Gastrocnemius medialis (tissue), 4 donors: Measurements from ENCODE around the gene DOCK8. TPM values are rescaled to one million over a fixed set of nuclear protein-coding genes. Genes with fewer than 3 reads are reported as not detected.

Experiments used
- ATAC-seq, 2 donors: fragments of 150-250 bp; one replicate each; pipeline ENCODE4 v1.9.1; 2016
- DNase-seq, 2 donors: peaks; one replicate each; pipeline ENCODE4 v3.0.0-alpha.2; 2019
- H3K27ac ChIP-seq, 4 donors: fragments of 200-600 bp; sonication (generic); 1 replicate in 1 of 4; 2 replicates in 3 of 4; pipeline ENCODE4 v1.5.1; 2016 to 2018; ENCODE audit warnings: mild to moderate bottlenecking in 2 of 4, moderate library complexity in 1 of 4
- H3K27me3 ChIP-seq, 3 donors: fragments of 200-600 bp; sonication (generic) in 2 of 3; 1 replicate in 1 of 3; 2 replicates in 2 of 3; pipeline versions ENCODE4 v1.5.1 to v1.6.0; 2016 to 2019; ENCODE audit warnings: mild to moderate bottlenecking in 1 of 3, moderate library complexity in 1 of 3
- H3K36me3 ChIP-seq, 2 donors: fragments of 200-600 bp; sonication (generic) in 1 of 2; one replicate each; pipeline ENCODE4 v1.5.1; 2017 to 2018
- H3K4me1 ChIP-seq, 2 donors: fragments of 200-600 bp; sonication (generic) in 1 of 2; one replicate each; pipeline ENCODE4 v1.5.1; 2016 to 2017; ENCODE audit warnings: mild to moderate bottlenecking in 2 of 2
- H3K4me3 ChIP-seq, 4 donors: fragments of 200-600 bp; sonication (generic) in 3 of 4; 1 replicate in 1 of 4; 2 replicates in 3 of 4; pipeline ENCODE4 v1.5.1; 2016 to 2019; ENCODE audit warnings: mild to moderate bottlenecking in 2 of 4
- H3K9me3 ChIP-seq, 3 donors: fragments of 200-600 bp; sonication (generic) in 2 of 3; 1 replicate in 1 of 3; 2 replicates in 2 of 3; pipeline ENCODE4 v1.5.1; 2016 to 2019
- CTCF ChIP-seq, 5 experiments: fragments of 450-650 bp in 3 of 5; fragments of 200-600 bp in 2 of 5; sonication (generic) in 2 of 5; IDR thresholded peaks in 4 of 5; conservative IDR thresholded peaks in 1 of 5; 1 replicate in 4 of 5; 2 replicates in 1 of 5; pipeline ENCODE4 v1.5.1; 2016 to 2019; ENCODE audit warnings: antibody characterized with exemption in 5 of 5, mild to moderate bottlenecking in 3 of 5, moderate library complexity in 3 of 5
- POLR2A ChIP-seq, 2 donors: fragments of 450-650 bp; IDR thresholded peaks; one replicate each; pipeline ENCODE4 v1.6.1; 2017; ENCODE audit warnings: antibody characterized with exemption in 2 of 2, mild to moderate bottlenecking in 2 of 2, moderate library complexity in 2 of 2
- in situ Hi-C, 4 donors: fragments of 200-750 bp; cut with MboI; loops; one replicate each; pipeline versions ENCODE4 v1.15.0 to v1.8.0; 2017; ENCODE audit warnings: low sequenced_read_pairs in 4 of 4
- intact Hi-C: fragments of 100-400 bp; cut with DNase I; formaldehyde crosslinking; loops from one replicate; pipeline ENCODE4 v1.15.1; 2023; ENCODE audit warnings: low total_unique reads
- total RNA-seq, 4 donors: library from RNA; depleted of rRNA; stranded (reverse); fragments of >200 nt; gene quantifications; one replicate each; pipeline versions ENCODE4 v1.1.0 to v1.2.3, GENCODE V29; 2016

DOCK8 gene
- total RNA-seq, 4 donors from 2014 or later = 0.80 to 2.8 (median 2.0) TPM

GRCh38 chr9:254516-254915 lies 39.9 kb downstream of the DOCK8 start:
- Histone ChIP-seq H3K36me3 (no peaks in the 10 kb centered on the region), H3K27ac (no peak overlapping the region), H3K9me3 (no peaks in the 10 kb centered on the region), H3K27me3 (no peaks in the 10 kb centered on the region), H3K4me3 (no peak overlapping the region), H3K4me1 (no peaks in the 10 kb centered on the region)
- ATAC-seq = no peak
- TF ChIP-seq CTCF (IDR thresholded peaks at IDR 0.05 in 4 of 5, conservative IDR thresholded peaks at IDR 0.05 in 1 of 5) = no peak
- in situ Hi-C loops (no loop called here), intact Hi-C loops (no loop called here)
- no peak for DNase-seq

GRCh38 chr9:257957-258356 lies 43.3 kb downstream of the DOCK8 start:
- DNase-seq (no peak), ATAC-seq (no peak)
- Histone ChIP-seq H3K27ac (no peak overlapping the region), H3K4me3 (no peak overlapping the region), H3K36me3 (no peaks in the 10 kb centered on the region), H3K9me3 (no peaks in the 10 kb centered on the region), H3K27me3 (no peaks in the 10 kb centered on the region), H3K4me1 (no peaks in the 10 kb centered on the region)
- no peak for TF ChIP-seq CTCF (IDR thresholded peaks at IDR 0.05 in 4 of 5, conservative IDR thresholded peaks at IDR 0.05 in 1 of 5)
- in situ Hi-C loops (no loop called here), intact Hi-C loops (no loop called here)

GRCh38 chr9:259405-260404 lies 45.0 kb downstream of the DOCK8 start:
- Histone ChIP-seq H3K27me3 (no peaks in the 10 kb centered on the region), H3K27ac (no peak overlapping the region), H3K36me3 (no peaks in the 10 kb centered on the region), H3K4me3 (no peak overlapping the region), H3K9me3 (no peaks in the 10 kb centered on the region), H3K4me1 (no peaks in the 10 kb centered on the region)
- TF ChIP-seq CTCF (IDR thresholded peaks at IDR 0.05 in 4 of 5, conservative IDR thresholded peaks at IDR 0.05 in 1 of 5) (no peak), POLR2A (IDR thresholded peaks at IDR 0.05) (no peak)
- no peak for DNase-seq
- no peak for ATAC-seq
- in situ Hi-C loops (no loop called here), intact Hi-C loops (no loop called here)

GRCh38 chr9:264231-264630 lies 49.6 kb downstream of the DOCK8 start:
- ATAC-seq (no peak), DNase-seq (no peak)
- H3K27ac ChIP-seq = no peak overlapping the region
- no peaks in the 10 kb centered on the region for H3K27me3 ChIP-seq
- no peak overlapping the region for H3K4me3 ChIP-seq
- H3K9me3 ChIP-seq = no peaks in the 10 kb centered on the region
- intact Hi-C loops = no loop called here
- H3K36me3 ChIP-seq = no peaks in the 10 kb centered on the region
- no peaks in the 10 kb centered on the region for H3K4me1 ChIP-seq
- no peak for TF ChIP-seq POLR2A (IDR thresholded peaks at IDR 0.05)
- no peak for TF ChIP-seq CTCF (IDR thresholded peaks at IDR 0.05 in 4 of 5, conservative IDR thresholded peaks at IDR 0.05 in 1 of 5)
- in situ Hi-C loops = no loop called here
